Measurements from ENCODE around the gene CYFIP2.

CYFIP2 gene

DNA sequence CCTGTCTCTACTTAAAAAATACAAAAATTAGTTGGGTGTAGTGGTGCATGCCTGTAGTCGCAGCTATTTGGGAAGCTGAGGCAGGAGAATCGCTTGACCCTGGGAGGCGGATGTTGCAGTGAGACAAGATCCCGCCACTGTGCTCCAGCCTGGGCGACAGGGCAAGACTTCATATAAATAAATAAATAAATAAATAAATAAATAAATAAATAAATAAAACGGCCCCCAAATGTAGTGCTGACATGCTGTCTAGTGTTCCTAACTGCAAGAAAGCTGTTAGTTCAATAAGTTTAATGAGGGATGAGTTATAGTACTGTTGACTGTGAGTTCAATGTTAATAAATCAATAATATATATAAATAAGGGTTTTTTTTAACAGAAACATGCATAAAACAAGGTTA lies 7.5 kb upstream of the CYFIP2 start:
- DNase-seq (ENCODE audit: low spot score), result no peak

DNA sequence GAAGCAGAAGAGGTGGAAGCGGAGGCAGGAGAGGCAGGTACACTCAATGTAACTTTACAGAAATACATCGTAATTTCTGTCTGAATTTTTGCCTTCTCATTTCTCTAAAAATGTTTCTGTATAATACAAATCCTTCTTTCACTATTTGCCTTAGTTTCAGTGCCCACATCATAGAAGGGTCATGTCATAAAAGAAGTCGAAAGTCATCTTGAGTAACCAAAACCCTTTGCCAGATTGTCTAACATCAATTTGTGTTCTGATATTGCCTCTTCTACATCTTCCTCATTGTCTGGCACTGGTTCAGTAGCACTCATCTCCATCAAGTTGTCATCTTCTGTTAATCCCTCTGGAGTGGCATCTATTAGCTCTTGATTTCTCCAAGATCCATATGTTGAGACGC lies 6.2 kb upstream of the CYFIP2 start:
- DNase-seq (ENCODE audit: low spot score), result no peak

DNA sequence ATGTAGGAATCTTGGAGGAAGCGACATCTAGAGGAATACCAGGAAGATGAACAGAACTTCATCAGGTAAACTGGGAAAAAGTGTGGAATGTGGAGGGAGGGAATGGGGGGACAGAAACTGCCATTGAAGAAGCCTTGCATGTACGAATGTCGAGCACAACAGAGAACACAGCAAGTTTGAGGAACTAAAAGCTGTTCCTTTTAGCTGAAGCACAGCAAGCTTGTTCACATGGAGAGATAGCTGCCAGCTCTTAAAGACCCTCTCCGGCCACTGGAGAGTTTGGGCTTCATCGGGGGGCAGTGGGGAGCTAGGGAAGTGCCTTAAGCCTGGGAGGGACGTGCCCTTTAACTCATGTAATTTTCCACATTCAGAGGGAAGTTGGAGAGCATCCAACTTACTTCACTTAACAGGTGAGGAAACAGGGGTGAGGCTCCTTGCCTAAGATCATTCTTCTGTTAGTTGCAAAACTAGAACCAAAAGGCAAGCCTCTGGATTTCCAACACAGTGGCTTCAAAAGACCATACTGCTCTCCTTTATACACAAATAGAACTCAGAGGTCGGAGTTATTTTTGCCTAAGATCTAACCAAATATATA lies 2.3 kb upstream of the CYFIP2 start:
- no peak for DNase-seq (ENCODE audit: low spot score)

DNA sequence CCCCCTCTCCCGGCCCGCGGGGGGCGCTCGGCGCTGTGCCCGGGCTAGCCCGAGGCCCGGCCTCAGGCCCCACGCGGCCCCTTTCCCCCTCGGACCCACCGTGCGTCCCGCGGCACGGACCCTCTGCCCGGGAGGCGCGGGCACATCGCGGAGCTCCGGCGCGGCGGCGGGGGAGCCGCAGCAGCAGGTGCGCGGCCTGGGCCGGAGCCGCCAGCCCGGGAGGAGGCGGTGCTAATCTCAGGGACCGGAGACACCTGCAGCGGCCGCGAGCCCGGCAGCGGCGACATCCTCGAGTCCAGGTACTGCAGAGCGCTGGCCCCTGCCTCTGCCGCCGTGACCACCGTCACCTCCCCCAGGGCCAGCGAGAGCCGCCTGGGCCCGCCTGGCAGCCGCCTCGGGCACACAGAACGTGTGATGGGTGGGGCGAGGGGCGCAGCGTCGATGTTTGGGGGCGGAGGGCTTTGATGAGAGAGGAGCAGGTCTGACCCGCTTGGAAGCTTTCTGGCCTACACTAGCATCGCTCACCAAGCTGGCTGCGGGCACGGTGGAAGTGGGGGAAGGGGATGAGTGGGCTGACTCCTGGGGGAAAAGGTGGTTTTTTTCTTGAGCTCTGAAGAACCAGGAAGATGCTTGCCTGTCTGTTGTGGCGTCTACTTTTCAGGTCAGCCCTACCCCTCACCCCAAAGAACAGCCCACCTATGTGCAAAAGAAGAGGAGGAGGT lies 524 bp downstream of the CYFIP2 start:
- peak; percentile 34 for DNase-seq (ENCODE audit: low spot score)

DNA sequence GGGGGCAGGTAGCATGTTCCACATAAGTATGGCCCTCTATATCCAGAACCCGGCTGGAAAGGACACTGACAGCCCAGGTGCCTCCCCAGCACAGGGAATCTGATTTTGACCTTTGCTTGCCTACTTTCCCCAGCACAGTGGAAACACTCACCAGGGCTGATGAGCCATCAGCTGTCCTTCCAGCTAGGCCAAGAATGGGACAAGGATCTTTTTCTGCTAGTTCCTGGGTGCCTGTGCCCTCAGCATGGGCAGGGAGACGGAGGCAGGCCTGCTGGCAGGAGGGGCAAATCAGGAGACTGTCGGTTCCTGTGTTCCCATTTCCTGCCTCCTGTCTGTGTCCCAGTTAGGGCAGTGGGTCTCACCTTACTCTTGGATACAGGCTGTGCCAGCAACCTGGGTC lies 1.1 kb downstream of the CYFIP2 start:
- DNase-seq (ENCODE audit: low spot score), result no peak

DNA sequence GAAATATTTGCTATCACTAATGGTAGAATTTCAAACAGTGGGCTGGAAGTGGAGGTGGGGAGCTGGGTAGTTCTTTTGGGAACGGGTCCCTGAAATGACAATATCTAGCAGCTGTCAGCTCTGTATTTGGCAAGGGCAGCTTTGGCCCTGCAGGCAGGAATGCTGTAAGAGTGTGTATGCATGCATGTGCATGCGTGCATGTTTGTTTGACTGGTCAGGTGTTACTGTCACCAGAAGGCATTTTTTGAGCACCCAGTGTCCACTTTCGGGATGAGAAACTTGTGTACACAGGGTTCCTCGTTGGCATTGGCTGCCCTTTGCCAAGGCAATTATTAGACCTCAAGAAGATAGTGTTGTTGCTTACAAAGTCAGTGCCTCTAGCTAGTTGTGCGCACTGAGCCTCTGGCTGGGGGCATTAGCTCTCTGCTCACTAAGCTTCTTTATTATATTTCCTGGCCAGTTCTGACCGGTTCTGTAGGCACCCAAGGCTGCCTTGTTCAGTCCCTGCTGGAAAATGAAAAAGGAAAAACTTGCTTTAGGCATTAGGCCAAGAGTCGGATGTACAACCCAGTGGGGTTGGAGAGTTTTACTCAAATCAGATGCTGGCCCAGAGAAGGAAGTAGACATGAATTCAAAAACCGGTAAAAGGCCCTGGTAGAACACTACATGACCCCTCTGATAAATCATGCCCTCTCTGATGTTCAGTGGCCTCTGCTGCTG lies 2.0 kb downstream of the CYFIP2 start:
- DNase-seq (ENCODE audit: low spot score), result no peak

DNA sequence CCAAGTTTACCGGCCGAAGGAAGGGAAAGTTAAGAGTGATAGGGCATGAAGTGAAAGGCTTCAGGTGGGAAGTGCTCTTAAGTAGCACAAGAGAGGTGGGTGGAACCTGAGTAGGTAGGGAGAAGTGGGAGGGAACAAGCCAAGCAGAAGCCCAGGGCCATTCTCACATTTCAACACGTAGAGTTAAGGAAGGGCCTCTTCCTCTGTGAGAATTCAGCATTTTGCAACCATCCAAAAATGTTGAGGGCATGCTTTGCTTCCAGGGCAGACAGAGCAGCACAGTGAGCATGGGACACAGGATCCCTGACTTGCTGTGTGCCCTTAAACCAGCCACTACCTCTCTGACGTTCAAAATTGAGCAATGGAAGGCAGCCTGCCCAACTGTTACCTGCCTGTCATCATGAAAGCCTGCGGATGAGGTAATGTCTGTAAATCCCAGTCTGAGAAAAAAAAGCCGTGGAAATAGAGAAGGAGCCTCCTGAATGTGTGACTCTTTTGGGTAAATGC lies 3.3 kb downstream of the CYFIP2 start:
- DNase-seq (ENCODE audit: low spot score), result no peak

DNA sequence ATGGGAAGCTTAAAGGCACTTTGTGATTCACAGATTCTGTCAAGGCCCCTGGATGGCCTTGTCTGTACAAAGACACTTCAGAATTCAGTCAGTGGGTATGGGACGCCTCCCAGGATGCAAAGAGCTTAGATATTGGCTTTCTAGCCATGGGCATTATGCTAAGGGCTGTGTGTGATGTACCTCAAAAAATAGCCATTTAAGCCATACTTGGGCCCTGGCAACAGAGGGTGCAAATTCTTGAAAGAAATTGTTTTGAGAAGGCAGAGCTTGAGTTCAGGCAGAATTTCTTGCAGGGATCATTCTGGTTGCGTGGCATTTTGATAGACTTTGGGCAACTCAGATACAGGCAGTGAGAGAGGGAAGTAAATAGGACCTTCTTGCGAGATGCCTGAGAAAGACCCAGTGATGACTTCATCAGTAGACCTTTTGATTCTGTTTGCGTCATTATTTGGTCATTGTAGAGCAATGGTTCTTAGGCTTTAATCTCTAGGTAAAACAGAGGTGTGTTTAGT lies 3.9 kb downstream of the CYFIP2 start:
- no peak for DNase-seq (ENCODE audit: low spot score)

DNA sequence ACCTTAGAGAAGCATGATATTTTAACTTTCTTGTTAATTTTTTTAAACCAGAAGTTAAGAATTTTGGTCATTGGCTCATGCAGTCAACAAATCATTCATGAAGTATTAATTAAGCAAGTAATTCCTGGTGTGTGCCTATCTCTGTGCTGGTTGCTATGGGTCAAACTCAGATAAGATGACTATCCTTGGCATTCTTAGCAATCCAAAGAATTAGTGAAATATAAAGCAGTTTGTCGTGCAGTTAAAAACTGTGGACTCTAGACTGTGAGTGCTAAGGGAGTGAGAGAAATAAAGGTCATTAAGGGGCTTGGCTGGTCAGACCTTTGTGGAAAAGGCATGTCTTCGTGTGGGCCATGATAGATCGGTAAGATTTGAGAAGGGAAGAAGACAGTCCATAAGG lies 4.8 kb downstream of the CYFIP2 start:
- no peak for DNase-seq (ENCODE audit: low spot score)

DNA sequence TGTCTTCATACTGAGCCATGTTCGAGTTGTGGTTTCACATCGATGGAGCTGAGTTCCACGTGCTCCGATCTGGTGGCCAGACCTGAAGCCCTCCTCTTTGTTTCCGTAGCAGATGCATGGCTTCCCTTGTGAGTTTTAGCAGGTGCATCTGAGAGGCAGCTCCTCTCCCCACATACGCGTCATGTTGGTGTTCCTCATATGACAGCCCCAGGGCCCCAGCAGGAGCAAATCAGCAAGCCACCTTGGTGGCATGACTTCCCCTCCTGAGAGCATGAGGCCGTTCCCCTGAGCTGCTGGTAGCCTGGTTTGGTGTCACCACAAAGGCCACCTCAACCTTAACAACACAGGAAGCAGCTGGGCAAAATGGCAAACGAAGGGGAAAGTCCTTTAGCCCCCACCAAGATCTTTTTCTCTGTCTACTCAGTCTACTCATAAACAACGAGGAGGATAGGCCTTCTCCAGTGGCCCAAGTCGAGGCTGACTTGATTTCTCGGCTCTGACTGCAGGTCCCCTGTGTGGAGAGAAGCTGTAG lies 5.9 kb downstream of the CYFIP2 start:
- DNase-seq (ENCODE audit: low spot score), result no peak

DNA sequence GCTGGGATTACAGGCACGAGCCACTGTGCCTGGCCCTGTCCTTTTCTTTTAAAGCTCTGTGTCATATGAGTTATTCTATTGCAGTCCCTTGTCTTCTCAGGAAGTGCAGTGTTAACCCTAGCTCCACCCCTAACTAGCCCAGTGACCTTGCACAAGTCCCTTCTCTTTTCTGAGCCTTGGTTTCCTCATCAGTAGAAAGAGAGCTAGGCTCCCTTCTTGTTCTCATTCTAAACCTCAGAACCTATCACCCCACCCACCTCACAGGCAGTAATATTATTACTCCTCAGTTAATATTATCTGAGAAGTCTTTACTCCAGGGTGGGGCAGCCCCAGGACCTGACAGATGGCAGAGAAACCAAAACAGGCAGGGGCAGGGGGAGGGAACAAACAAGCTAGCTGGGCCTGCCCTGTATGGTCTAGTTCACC lies 7.2 kb downstream of the CYFIP2 start:
- DNase-seq (ENCODE audit: low spot score), result no peak

DNA sequence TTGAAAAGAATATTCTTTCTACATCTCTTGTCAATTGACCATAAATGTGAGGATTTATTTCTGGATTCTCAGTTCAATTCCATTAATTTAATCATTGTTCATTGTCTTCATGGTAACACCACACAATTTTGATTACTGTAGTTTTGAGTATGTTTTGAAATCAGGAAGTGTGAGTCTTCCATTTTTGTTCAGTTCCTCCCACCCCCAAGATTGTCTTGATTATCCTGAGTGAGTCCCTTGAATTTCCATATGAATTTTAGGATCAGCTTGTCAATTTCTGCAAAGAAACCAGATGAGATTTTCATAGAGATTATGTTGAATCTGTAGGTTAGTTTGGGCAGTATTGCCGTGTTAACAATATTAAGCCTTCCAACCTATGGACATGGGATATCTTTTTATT lies 9.5 kb downstream of the CYFIP2 start:
- DNase-seq (ENCODE audit: low spot score), result no peak

DNA sequence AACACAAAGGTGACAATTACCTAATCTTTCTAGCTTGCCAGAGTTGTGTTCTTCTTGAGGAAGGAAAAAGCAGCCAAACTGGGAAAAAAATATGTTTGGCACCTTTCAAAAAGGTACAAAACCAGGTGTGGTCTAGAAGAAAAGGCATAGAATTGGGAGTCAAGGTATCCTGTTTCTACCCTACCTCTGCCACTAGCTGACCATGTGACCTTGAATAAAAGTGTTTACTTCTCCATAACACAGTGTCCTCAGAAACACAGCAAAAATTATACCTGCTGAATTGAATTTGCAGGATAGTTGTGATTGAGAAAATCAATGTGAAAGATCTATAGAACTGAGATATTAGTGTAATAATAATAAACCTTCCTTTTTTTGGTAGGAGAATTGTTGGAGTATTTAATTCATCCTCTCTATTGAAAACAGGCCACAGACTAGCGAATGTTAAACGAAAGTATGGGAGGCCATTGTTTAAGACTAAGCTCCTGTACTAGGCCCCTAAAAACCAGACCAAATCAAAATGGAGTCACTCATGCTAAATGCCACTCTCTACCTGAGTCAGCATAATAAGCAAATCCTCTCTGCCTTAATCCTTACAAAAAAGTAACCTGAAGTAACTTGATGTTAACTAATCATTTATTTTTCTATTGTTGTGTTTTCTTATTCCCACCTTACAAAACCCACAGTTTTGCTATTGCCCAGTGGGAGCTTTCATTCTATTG lies 12.6 kb downstream of the CYFIP2 start:
- DNase-seq (ENCODE audit: low spot score), result no peak

DNA sequence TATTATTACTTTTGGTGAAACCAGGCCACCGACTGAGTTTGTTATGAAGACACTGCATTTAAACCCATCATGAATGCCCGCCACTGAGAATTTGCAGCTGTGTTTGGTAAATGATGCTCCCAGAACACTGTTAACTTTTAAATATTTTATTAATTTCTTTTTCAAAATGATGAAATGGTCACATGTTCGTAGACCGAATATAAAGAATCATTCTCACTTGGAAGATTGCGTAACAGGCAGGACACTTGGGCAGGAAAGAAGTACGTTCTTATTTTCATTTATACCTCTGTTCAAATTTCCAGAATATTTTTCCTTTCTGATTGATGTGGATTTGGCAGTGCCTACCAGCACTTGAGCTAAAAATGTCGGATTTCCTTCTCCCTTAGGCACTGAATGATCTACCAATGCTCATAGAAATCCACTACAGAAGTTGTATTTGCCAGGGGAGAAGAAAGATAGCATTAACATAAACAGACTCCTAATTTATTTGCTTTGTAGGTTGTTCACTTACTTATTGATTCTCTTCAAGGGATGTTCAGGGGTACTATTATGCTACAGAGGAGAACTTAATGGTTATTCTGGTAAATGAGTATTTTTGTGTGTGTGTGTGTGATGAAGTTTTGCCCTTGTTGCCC lies 13.8 kb downstream of the CYFIP2 start:
- no peak for DNase-seq (ENCODE audit: low spot score)

DNA sequence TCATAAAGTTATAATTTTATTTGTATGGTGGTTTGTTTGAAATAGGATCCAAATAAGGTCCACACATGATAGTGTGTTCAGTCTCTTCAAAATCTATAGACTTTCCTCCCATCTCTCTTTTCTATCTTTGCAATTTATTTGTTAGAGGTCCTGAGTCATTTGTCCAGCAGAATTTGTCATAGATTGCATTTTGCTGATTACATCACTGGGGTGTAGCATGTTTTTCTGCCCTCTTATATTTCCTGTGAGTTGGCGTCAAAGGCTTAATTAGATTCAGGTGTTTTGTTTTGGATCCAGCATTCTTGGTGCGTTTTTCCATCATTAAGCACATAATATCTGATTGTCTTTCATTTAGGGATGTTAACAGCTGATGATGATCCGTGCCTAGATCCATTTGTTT lies 15.0 kb downstream of the CYFIP2 start:
- peak; percentile 73 for DNase-seq (ENCODE audit: low spot score)

DNA sequence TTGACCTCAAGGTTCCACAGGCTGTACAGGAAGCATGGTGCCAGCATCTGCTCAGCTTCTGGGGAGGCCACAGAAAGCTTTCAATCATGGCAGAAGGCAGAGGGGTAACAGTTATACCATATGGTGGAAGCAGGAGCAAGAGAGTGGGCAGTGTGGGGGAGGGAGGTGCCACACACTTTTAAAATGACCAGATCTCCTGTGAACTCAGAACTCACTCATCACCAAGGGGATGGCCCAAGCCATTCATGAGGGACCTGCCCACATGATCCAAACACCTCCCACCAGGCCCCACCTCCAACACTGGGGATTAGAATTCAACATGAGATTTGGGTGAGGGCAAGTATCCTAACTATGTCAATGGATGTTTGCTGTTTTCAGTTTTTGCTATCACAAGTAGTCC lies 16.2 kb downstream of the CYFIP2 start:
- no peak for DNase-seq (ENCODE audit: low spot score)

DNA sequence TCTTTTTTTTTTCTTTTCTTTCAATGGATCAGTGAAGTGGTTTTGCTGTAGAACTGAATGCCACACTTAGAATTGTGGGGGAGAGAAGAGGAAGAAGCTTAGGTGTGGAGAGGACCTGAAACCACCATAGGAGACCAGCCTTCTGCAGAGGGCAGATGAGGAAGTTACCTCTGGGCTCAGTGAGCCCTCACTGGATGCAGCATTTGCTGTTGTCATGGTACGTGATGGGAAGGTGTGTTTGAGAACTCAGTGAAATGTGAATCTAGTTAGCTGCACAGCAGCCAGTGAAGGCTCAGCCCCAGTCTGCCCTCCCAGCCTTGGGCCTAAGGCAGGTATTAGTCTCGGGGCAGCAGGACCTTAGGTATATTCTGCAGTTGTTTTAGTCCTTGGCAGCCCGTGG lies 17.5 kb downstream of the CYFIP2 start:
- DNase-seq (ENCODE audit: low spot score), result no peak

DNA sequence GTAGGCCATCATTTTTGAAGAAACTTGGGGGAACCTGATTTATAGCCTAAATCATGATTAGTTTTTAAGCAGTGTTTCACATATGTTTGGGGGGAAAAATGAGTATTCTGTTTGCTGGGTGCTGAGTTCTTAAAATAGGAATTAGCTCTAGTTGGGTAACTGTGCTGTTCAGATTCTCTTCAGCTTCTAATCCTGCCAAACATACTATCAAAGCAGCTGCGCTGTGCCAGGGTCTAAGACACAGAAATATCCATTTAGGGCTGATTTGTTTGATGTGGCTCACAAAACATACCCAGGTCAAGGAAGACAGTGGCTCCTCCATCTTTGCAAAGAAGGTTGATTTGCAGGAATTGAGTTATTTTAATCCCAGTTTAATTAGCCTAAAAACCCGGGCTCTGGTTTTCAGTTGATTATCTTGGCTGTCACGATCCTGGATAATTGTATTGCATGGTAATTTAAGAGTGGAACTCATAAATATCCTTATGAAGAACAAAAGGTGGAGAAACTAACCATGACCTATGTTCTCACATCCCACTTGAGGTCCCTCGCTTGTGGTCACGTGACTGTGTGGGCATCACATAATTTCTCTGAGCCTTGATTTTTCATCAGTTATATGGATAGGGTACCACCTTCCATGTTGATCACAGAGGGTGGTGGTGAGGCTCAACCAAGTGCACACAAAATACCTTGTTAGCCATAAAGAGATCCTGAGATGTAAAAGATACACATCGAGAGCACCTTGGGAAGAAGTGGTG lies 18.7 kb downstream of the CYFIP2 start:
- DNase-seq (ENCODE audit: low spot score), result no peak

DNA sequence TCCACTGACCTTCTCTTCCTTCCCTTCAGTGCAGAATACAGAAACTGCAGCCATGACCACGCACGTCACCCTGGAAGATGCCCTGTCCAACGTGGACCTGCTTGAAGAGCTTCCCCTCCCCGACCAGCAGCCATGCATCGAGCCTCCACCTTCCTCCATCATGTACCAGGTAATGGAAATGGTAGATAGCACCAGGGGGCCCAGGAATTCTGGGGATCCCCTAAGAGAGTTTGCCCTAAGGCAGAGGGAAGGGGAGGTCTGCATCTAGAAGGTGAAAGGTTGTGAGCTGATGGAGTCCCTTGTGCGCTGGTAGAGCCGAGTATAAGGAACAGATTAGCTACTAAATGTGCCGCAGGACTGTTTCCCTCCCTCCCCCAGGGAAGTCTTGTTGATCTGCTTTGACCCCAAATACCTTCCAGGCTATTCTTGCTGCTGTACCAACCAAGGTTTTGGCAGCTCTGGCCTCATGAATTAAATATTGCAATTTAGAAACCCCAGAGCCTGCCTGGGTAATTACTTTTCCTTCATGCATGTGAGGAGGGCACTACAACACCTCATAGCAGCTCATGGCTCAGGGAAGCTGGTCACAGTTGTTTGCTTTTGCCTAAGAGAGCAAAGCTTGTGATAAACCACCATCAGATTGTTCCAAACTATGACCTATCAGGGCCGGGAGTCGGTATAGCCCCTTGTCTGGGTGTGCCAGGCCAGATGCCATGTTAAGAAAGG lies 19.6 kb downstream of the CYFIP2 start:
- no peak for DNase-seq (ENCODE audit: low spot score)

DNA sequence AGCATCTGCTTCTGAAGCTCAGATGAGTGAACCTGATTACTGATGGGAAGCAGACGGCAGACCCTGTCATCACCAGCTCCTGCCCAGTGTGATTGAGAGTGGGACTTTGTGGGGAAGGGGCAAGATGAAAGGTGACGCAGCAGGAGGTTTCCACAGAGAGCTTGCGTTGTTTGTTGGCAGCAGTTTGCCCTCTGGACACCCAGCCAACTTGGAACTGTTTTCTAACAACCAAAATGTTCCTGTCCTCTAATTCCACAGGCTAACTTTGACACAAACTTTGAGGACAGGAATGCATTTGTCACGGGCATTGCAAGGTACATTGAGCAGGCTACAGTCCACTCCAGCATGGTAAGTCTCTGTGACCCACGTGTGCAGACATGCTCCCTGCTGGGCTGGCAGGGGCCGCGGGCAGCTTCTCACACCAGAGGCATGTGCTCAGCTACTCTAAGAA lies 20.9 kb downstream of the CYFIP2 start:
- no peak for DNase-seq (ENCODE audit: low spot score)

Measured in AG20443 (cell line).